H1 (cell line): Measurements from ENCODE around the gene PPP1R10. TPM values are rescaled to one million over a fixed set of nuclear protein-coding genes. Genes with fewer than 3 reads are reported as not detected.

ENCODE experiments used
- ASH2L ChIP-seq: fragments of 200-600, 300-600 bp; sonication (generic); IDR thresholded peaks from one replicate; pipeline ENCODE4 v1.7.1; 2017; ENCODE audit warnings: low read length
- BCL11A ChIP-seq, 2 experiments: IDR thresholded peaks; one replicate each; pipeline ENCODE4 v1.6.1; 2011; ENCODE audit warnings: low read depth in 2 of 2, low read length in 2 of 2, mild to moderate bottlenecking in 2 of 2
- CBX5 ChIP-seq: fragments of 300-800, 300-1000 bp; sonication (generic); IDR thresholded peaks from 2 replicates; pipeline ENCODE4 v1.7.1; 2016; ENCODE audit warnings: antibody characterized with exemption, low read length, low read depth
- CHD1 ChIP-seq: IDR thresholded peaks from 2 replicates; pipeline ENCODE4 v1.6.1; 2012; ENCODE audit warnings: low read depth, low read length, improper control_type of control experiment
- CREB1 ChIP-seq: IDR thresholded peaks from 2 replicates; pipeline ENCODE4 v1.6.1; 2012; ENCODE audit warnings: inconsistent platforms
- FOSL1 ChIP-seq: IDR thresholded peaks from 2 replicates; pipeline ENCODE4 v1.6.1; 2011; ENCODE audit warnings: mild to moderate bottlenecking, low read depth, low read length, moderate library complexity; ENCODE audit not compliant: insufficient read depth
- GABPA ChIP-seq: IDR thresholded peaks from 2 replicates; pipeline ENCODE4 v1.6.1; 2011; ENCODE audit warnings: mild to moderate bottlenecking, low read length, moderate library complexity, borderline replicate concordance; ENCODE audit not compliant: insufficient read depth
- HDAC2 ChIP-seq, 2 experiments: fragments of 300-600 bp in 1 of 2; sonication (generic) in 1 of 2; IDR thresholded peaks; 2 replicates each; pipeline ENCODE4 v1.6.1; 2011 to 2012; ENCODE audit warnings: low read depth in 2 of 2, low read length in 2 of 2, mild to moderate bottlenecking in 2 of 2, moderate library complexity in 2 of 2, borderline replicate concordance in 1 of 2, inconsistent platforms in 1 of 2
- MAFK ChIP-seq: IDR thresholded peaks from 2 replicates; pipeline ENCODE4 v1.6.1; 2012; ENCODE audit warnings: low read depth, mild to moderate bottlenecking, improper control_type of control experiment, low read length
- POLR2A ChIP-seq, 2 experiments: IDR thresholded peaks; 1 replicate in 1 of 2; 2 replicates in 1 of 2; pipeline ENCODE4 v1.6.1; 2011; ENCODE audit warnings: low read depth in 2 of 2, low read length in 2 of 2, mild to moderate bottlenecking in 2 of 2; ENCODE audit errors: control extremely low read depth in 1 of 2
- POU5F1 ChIP-seq: IDR thresholded peaks from 2 replicates; pipeline ENCODE4 v1.6.1; 2011; ENCODE audit warnings: low read depth, mild to moderate bottlenecking, low read length, moderate library complexity
- RBBP5 ChIP-seq: IDR thresholded peaks from 2 replicates; pipeline ENCODE4 v1.7.1; 2012; ENCODE audit warnings: low read depth, mild to moderate bottlenecking, inconsistent platforms, low read length, moderate library complexity, borderline replicate concordance
- SIN3A ChIP-seq, 2 experiments: IDR thresholded peaks in 1 of 2; conservative IDR thresholded peaks in 1 of 2; 2 replicates each; pipeline ENCODE4 v1.6.1; 2011 to 2012; ENCODE audit warnings: low read length in 2 of 2, improper control_type of control experiment in 1 of 2, low read depth in 1 of 2, mild to moderate bottlenecking in 1 of 2
- SIX5 ChIP-seq: IDR thresholded peaks from 2 replicates; pipeline ENCODE4 v1.6.1; 2011; ENCODE audit warnings: mild to moderate bottlenecking, low read depth, low read length
- SP1 ChIP-seq: IDR thresholded peaks from 2 replicates; pipeline ENCODE4 v1.6.1; 2011; ENCODE audit warnings: low read depth, low read length
- TBP ChIP-seq: IDR thresholded peaks from 2 replicates; pipeline ENCODE4 v1.6.1; 2011; ENCODE audit warnings: low read depth, low read length, improper control_type of control experiment
- ZNF274 ChIP-seq: IDR thresholded peaks from 2 replicates; pipeline ENCODE4 v1.7.0; 2012; ENCODE audit warnings: low read length, borderline replicate concordance; ENCODE audit errors: extremely low read depth
- polyA plus RNA-seq, 7 experiments: library from polyadenylated mRNA; depleted of rRNA in 3 of 7; stranded (reverse) in 5 of 7; unstranded in 2 of 7; fragments of >200 nt in 5 of 7; fragments of 200-250 nt in 2 of 7; gene quantifications; 1 replicate in 5 of 7; 2 replicates in 1 of 7; 4 replicates in 1 of 7; pipeline versions ENCODE4 v1.2.1 to v1.2.3, GENCODE V29; 2011 to 2013; ENCODE audit warnings: missing spikeins in 2 of 7, mixed read lengths in 2 of 7
- total RNA-seq: library from RNA; stranded (reverse); fragmentation: NEBNext Ultra II Directional; extraction: Animal tissue kit (Norgen Biotek cat#: 25700); gene quantifications from 2 replicates; pipeline ENCODE4 v1.2.1, GENCODE V29; 2021
- TF ChIP-seq, protein P1 (sequence below), 3 experiments: IDR thresholded peaks; 1 replicate in 2 of 3; 2 replicates in 1 of 3; pipeline versions ENCODE4 v1.5.1 to v1.6.1; 2011; ENCODE audit warnings: low read length in 3 of 3, mild to moderate bottlenecking in 3 of 3, inconsistent platforms in 2 of 3, low read depth in 1 of 3, moderate library complexity in 1 of 3; ENCODE audit not compliant: insufficient read depth in 1 of 3; ENCODE audit errors: control extremely low read depth in 1 of 3

Gene PPP1R10
- total and polyA plus RNA-seq, 2 of the 8 experiments (the other 6 are each of a cell fraction or from before 2014, with no cell fraction given): 23.9 to 89.1 TPM

DNA sequence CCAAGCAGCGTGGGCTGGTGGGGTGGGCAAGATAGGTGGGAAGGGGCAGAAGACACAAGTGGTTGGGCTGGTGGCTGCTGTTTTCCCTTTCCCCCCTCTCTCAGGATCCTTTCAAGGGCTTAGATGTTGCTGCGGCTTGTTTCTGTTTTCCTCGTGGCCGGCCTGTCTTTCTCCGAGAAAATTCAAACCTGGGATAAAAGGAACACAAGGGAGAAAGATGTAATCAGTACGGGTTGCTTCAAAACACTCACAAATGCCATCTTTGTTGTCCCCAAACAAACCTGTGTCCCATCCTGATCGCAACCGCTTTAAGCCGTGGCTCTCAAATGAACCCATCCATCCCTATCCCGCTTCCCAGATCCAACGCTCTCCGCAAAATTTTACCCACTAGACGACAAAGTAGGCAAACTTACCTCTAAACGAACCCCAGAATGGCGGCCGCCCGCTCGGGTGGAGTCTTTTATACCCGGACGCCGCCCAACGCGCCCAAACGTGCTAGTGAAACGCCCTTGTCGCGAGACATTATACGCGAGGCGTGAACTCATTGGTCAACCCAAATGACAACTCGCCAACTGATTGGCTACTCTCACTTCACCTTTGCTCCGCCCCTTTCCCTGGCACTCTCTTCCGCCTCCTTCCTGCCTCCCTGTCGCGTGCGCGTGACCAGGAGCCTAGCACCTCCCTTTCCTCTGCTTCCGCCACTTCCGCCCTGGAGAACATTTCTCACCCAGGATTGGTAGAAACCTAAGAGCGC lies at the start of gene PPP1R10 (continued):
- no peak for TF ChIP-seq BCL11A (IDR thresholded peaks at IDR 0.05; ENCODE audit: low read depth in 2 of 2, low read length in 2 of 2)
- TF ChIP-seq CREB1: peak; percentile 96
- no peak for TF ChIP-seq SIX5
- peak; percentile 16 to 71; a peak in 1 of 4 replicates for TF ChIP-seq SIN3A (conservative IDR thresholded peaks at IDR 0.05 in 1 of 2, IDR thresholded peaks at IDR 0.05 in 1 of 2; ENCODE audit: low read depth in 1 of 2, low read length in 2 of 2)
- no peak for TF ChIP-seq CBX5
- peak; percentile 82 for TF ChIP-seq CHD1
- no peak for TF ChIP-seq MAFK
- peak; percentile 99 for TF ChIP-seq TBP
- TF ChIP-seq ASH2L: no peak
- no peak for TF ChIP-seq ZNF274
- no peak for TF ChIP-seq HDAC2 (IDR thresholded peaks at IDR 0.05; ENCODE audit: borderline replicate concordance in 1 of 2, low read depth in 2 of 2, low read length in 2 of 2)
- TF ChIP-seq POLR2A (IDR thresholded peaks at IDR 0.05; ENCODE audit: control extremely low read depth in 1 of 2, low read depth in 2 of 2, low read length in 2 of 2): peak; percentile 98 to 100
- TF ChIP-seq RBBP5: no peak
- TF ChIP-seq FOSL1: no peak
- TF ChIP-seq SP1: peak; percentile 93
- TF ChIP-seq POU5F1: no peak
- TF ChIP-seq, protein P1, sequence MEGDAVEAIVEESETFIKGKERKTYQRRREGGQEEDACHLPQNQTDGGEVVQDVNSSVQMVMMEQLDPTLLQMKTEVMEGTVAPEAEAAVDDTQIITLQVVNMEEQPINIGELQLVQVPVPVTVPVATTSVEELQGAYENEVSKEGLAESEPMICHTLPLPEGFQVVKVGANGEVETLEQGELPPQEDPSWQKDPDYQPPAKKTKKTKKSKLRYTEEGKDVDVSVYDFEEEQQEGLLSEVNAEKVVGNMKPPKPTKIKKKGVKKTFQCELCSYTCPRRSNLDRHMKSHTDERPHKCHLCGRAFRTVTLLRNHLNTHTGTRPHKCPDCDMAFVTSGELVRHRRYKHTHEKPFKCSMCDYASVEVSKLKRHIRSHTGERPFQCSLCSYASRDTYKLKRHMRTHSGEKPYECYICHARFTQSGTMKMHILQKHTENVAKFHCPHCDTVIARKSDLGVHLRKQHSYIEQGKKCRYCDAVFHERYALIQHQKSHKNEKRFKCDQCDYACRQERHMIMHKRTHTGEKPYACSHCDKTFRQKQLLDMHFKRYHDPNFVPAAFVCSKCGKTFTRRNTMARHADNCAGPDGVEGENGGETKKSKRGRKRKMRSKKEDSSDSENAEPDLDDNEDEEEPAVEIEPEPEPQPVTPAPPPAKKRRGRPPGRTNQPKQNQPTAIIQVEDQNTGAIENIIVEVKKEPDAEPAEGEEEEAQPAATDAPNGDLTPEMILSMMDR (IDR thresholded peaks at IDR 0.05; ENCODE audit: control extremely low read depth in 1 of 3, insufficient read depth in 1 of 3, low read depth in 1 of 3, low read length in 3 of 3): no peak
- TF ChIP-seq GABPA: peak; percentile 55; the same call in 1 of the 2 replicates
